Pancreas (tissue), 10 donors: ENCODE data around the gene KRTAP10-9. TPM values are rescaled to one million over a fixed set of nuclear protein-coding genes. Genes with fewer than 3 reads are reported as not detected.
A peak's percentile ranks its signal among the peaks of the same experiment; 100 is the strongest.
"Not testable (repeated sequence)": the region's sequence is repeated elsewhere in the genome, so short reads cannot be mapped to it uniquely, and the experiment has no call there.

Experiments
- ATAC-seq, 4 donors: fragments of 200-7000 bp; cut with Tn5 transposase; one replicate each; pipeline versions ENCODE4 v1.8.0 to v1.9.1; 2020; ENCODE audit warnings: mild to moderate bottlenecking in 4 of 4, moderate library complexity in 4 of 4
- DNase-seq, 6 donors: peaks; one replicate each; pipeline ENCODE4 v3.0.0-alpha.2; 2020
- FAIRE-seq: peaks from 2 replicates; lab custom pipeline; 2012; peaks lifted over from hg19 to GRCh38; lab: Jason Lieb, UNC
- H3K27ac ChIP-seq, 4 donors: fragments of 200-600 bp; sonication (generic); 1 replicate in 3 of 4; 2 replicates in 1 of 4; pipeline versions ENCODE4 v1.5.0 to v1.8.0; 2020
- H3K27me3 ChIP-seq, 4 donors: fragments of 200-600 bp; one replicate each; pipeline ENCODE4 v1.8.0; 2021
- H3K36me3 ChIP-seq, 3 donors: fragments of 200-600 bp; sonication (generic) in 1 of 3; one replicate each; pipeline versions ENCODE4 v1.5.0 to v1.8.0; 2020 to 2021
- H3K4me1 ChIP-seq, 3 donors: fragments of 200-600 bp; one replicate each; pipeline ENCODE4 v1.8.0; 2021
- H3K4me3 ChIP-seq, 4 donors: fragments of 200-600 bp; sonication (generic) in 2 of 4; one replicate each; pipeline versions ENCODE4 v1.5.0 to v1.8.0; 2020 to 2021
- H3K9me3 ChIP-seq, 4 donors: fragments of 200-600 bp; one replicate each; pipeline ENCODE4 v1.8.0; 2021
- CTCF ChIP-seq, 4 donors: fragments of 200-600 bp; sonication (generic) in 3 of 4; IDR thresholded peaks; one replicate each; pipeline versions ENCODE4 v1.5.0 to v1.8.0; 2021; ENCODE audit warnings: antibody characterized with exemption in 4 of 4
- WGBS, 2 donors: extraction: QIAGEN DNeasy Blood & Tissue Kit; methylation state at CpG; one replicate each; pipeline ENCODE4 v1.1.7; 2013; 5-methylcytosine and 5-hydroxymethylcytosine counted together
- intact Hi-C, 3 donors: fragments of 100-400 bp; cut with DNase I; formaldehyde crosslinking; loops; one replicate each; pipeline versions ENCODE4 v1.11.1 to v1.14.2; 2022
- polyA plus RNA-seq, 2 donors: library from polyadenylated mRNA; stranded (reverse); fragments of 200-250 nt; gene quantifications; one replicate each; pipeline ENCODE4 v1.2.3, GENCODE V29; 2013
- total RNA-seq, 6 donors: library from RNA; stranded (reverse); fragmentation: NEBNext Ultra II Directional in 4 of 6; extraction: Animal tissue kit (Norgen Biotek cat#: 25700) in 4 of 6; gene quantifications; one replicate each; pipeline versions ENCODE4 v1.2.1 to v1.2.4, GENCODE V29; 2021 to 2023
- donor health status: healthy with polysubstance abuse.
- donor health status: DM: no; HTN: no; CAD: no; lungs with moderate emphysema.
- donor health status: DM: no; HTN: no; CAD: no.
- donor health status: control.
- donor health status: control.
- donor health status: Bipolar disorder and iron deficiency.
- donor health status: DM: yes; HTN: yes; CAD: no.
- donor health status: DM: no; HTN: no; CAD: no.
- donor health status: DM: no; HTN: no; CAD: no.
- donor health status: DM: yes; HTN: yes; CAD: no.

KRTAP10-9 gene
- total and polyA plus RNA-seq, 8 donors, result not detected

- H3K4me1 ChIP-seq, result no peaks in the 10 kb centered on the region
- H3K27ac ChIP-seq, result no peak overlapping the region
- 72 to 76% methylated on average over 6 of the region's 6 CpGs for WGBS, 2 donors
- no peaks in the 10 kb centered on the region for H3K9me3 ChIP-seq
- no peak for DNase-seq
- no peak overlapping the region for H3K4me3 ChIP-seq
- no peaks in the 10 kb centered on the region for H3K27me3 ChIP-seq
- H3K36me3 ChIP-seq, result no peaks in the 10 kb centered on the region
- intact Hi-C loops, result no loop called here
- no peak for ATAC-seq
- TF ChIP-seq CTCF (IDR thresholded peaks at IDR 0.05), result no peak
- no peak for FAIRE-seq
Observed at GRCh38 chr21:44619886-44620285, 7.0 kb upstream of the KRTAP10-9 start.

- intact Hi-C loops, result no loop called here
- TF ChIP-seq CTCF (IDR thresholded peaks at IDR 0.05), result no peak
- Histone ChIP-seq H3K27me3 (no peaks in the 10 kb centered on the region), H3K36me3 (no peaks in the 10 kb centered on the region), H3K27ac (no peak overlapping the region), H3K4me3 (no peak overlapping the region), H3K9me3 (no peaks in the 10 kb centered on the region), H3K4me1 (no peaks in the 10 kb centered on the region)
- DNase-seq (no peak), ATAC-seq (no peak), FAIRE-seq (no peak)
Observed at GRCh38 chr21:44623575-44623974, 3.3 kb upstream of the KRTAP10-9 start.

- ATAC-seq, result no peak
- no peak for DNase-seq
- FAIRE-seq, result no peak
- Histone ChIP-seq H3K4me1 (no peaks in the 10 kb centered on the region), H3K27me3 (no peaks in the 10 kb centered on the region), H3K36me3 (no peaks in the 10 kb centered on the region), H3K27ac (no peak overlapping the region), H3K4me3 (no peak overlapping the region), H3K9me3 (no peaks in the 10 kb centered on the region)
- WGBS, 2 donors, result 67 to 83% methylated on average over 7 of the region's 7 CpGs
- no peak for TF ChIP-seq CTCF (IDR thresholded peaks at IDR 0.05)
- intact Hi-C loops, result no loop called here
Observed at GRCh38 chr21:44625756-44626155, 1.1 kb upstream of the KRTAP10-9 start.

- no peak for ATAC-seq
- intact Hi-C loops, result no loop called here
- no peaks in the 10 kb centered on the region for H3K9me3 ChIP-seq
- FAIRE-seq, result no peak
- H3K27ac ChIP-seq, result no peak overlapping the region
- H3K4me3 ChIP-seq, result no peak overlapping the region
- no peaks in the 10 kb centered on the region for H3K36me3 ChIP-seq
- no peaks in the 10 kb centered on the region for H3K4me1 ChIP-seq
- no peaks in the 10 kb centered on the region for H3K27me3 ChIP-seq
- no peak for TF ChIP-seq CTCF (IDR thresholded peaks at IDR 0.05)
- DNase-seq, result peak in 1 of 6 donors; percentile 22
- WGBS, 2 donors, result 59 to 71% methylated on average over 10 of the region's 10 CpGs
Observed at GRCh38 chr21:44626262-44626661, 631 bp upstream of the KRTAP10-9 start.

GRCh38 chr21:44627181-44627822 lies 409 bp downstream of the KRTAP10-9 start:
- 52 to 77% methylated on average over 11 to 20 of the region's 20 CpGs for WGBS, 2 donors
- ATAC-seq, H3K36me3 ChIP-seq, FAIRE-seq, H3K27ac ChIP-seq, H3K4me1 ChIP-seq, H3K9me3 ChIP-seq, H3K4me3 ChIP-seq, intact Hi-C loops, H3K27me3 ChIP-seq: not testable (repeated sequence)
- DNase-seq, result peak in 1 of 6 donors; percentile 34

- not testable (repeated sequence) for DNase-seq, ATAC-seq
Observed at GRCh38 chr21:44627831-44628233, 939 bp downstream of the KRTAP10-9 start.

More at GRCh38 chr21:44627831-44628233, 939 bp downstream of the KRTAP10-9 start:
- H3K4me1 ChIP-seq, H3K4me3 ChIP-seq, H3K36me3 ChIP-seq, FAIRE-seq, H3K9me3 ChIP-seq, H3K27me3 ChIP-seq, H3K27ac ChIP-seq, intact Hi-C loops: not testable (repeated sequence)
- 37 to 54% methylated on average over 9 to 15 of the region's 15 CpGs for WGBS, 2 donors
